Activated CD4-positive, alpha-beta T cell treated with anti-CD3 and anti-CD28 coated beads for 36 hours (primary cell): Measurements from ENCODE around the gene CD74. TPM values are rescaled to one million over a fixed set of nuclear protein-coding genes. Genes with fewer than 3 reads are reported as not detected.

Source experiments
- ATAC-seq: fragments of 200-7000 bp; cut with Tn5 transposase; one replicate; pipeline ENCODE4 v1.10.0; 2021; ENCODE audit warnings: mild to moderate bottlenecking, moderate library complexity
- CTCF ChIA-PET: fragments of 350-600 bp; sonication (Branson Sonifier 250); formaldehyde crosslinking; loops from one replicate; lab custom pipeline; 2021; ENCODE audit warnings: antibody characterized with exemption; lab: Charles Lee
- POLR2A ChIA-PET: fragments of 350-600 bp; sonication (Branson Sonifier 250); formaldehyde crosslinking; loops from one replicate; lab custom pipeline; 2021; ENCODE audit warnings: antibody characterized with exemption, inconsistent platforms; lab: Charles Lee
- DNase-seq: peaks from one replicate; pipeline ENCODE4 v3.0.0-alpha.2; 2020
- H3K27ac Mint-ChIP-seq: one replicate; pipeline ENCODE4 v1.8.0; 2021; ENCODE audit warnings: mixed read lengths
- H3K27me3 Mint-ChIP-seq: one replicate; pipeline ENCODE4 v1.8.0; 2021; ENCODE audit warnings: mixed read lengths
- H3K36me3 Mint-ChIP-seq: one replicate; pipeline ENCODE4 v1.8.0; 2021; ENCODE audit warnings: low read depth, mixed read lengths
- H3K4me1 Mint-ChIP-seq: one replicate; pipeline ENCODE4 v1.8.0; 2021; ENCODE audit warnings: mixed read lengths
- H3K4me3 Mint-ChIP-seq: one replicate; pipeline ENCODE4 v1.8.0; 2021; ENCODE audit warnings: mild to moderate bottlenecking, moderate library complexity, mixed read lengths
- H3K9me3 Mint-ChIP-seq: one replicate; pipeline ENCODE4 v1.8.0; 2021; ENCODE audit warnings: low read depth, mixed read lengths
- intact Hi-C, 2 experiments: fragments of 100-400 bp; cut with DNase I in 1 of 2; cut with micrococcal nuclease in 1 of 2; formaldehyde crosslinking; loops; one replicate each; pipeline versions ENCODE4 v1.14.2 to v1.15.1; 2022 to 2024; cut with DNase I, micrococcal nuclease
- total RNA-seq, 2 experiments: library from RNA; stranded (reverse); gene quantifications; one replicate each; pipeline ENCODE4 v1.2.3, GENCODE V29; 2021

CD74 gene
- total RNA-seq, 2 experiments from 2014 or later, result 217 to 290 TPM

- CTCF ChIA-PET, result interaction anchor here (0.7 kb wide), 1 partner anchor 11 kb away, joined by 3 read pairs; no protein-coding TSS in a partner anchor
- no peaks in the 10 kb centered on the region for H3K27me3 Mint-ChIP-seq
- POLR2A ChIA-PET, result interaction anchor here (0.6 to 1.2 kb wide), 5 partner anchors 9 to 770 kb away, joined by 3 read pairs; no protein-coding TSS in a partner anchor
- H3K9me3 Mint-ChIP-seq, result no peaks in the 10 kb centered on the region
- no peak overlapping the region for H3K4me3 Mint-ChIP-seq
- DNase-seq, result no peak
- peaks cover 55% of the 10 kb centered on the region for H3K36me3 Mint-ChIP-seq
- H3K4me1 Mint-ChIP-seq, result no peaks in the 10 kb centered on the region
- peak overlapping the region; percentile 37 for H3K27ac Mint-ChIP-seq
- intact Hi-C loops, result no loop called here
- no peak for ATAC-seq
Observed at GRCh38 chr5:150377964-150378694, 34.6 kb downstream of the CD74 start.

DNA sequence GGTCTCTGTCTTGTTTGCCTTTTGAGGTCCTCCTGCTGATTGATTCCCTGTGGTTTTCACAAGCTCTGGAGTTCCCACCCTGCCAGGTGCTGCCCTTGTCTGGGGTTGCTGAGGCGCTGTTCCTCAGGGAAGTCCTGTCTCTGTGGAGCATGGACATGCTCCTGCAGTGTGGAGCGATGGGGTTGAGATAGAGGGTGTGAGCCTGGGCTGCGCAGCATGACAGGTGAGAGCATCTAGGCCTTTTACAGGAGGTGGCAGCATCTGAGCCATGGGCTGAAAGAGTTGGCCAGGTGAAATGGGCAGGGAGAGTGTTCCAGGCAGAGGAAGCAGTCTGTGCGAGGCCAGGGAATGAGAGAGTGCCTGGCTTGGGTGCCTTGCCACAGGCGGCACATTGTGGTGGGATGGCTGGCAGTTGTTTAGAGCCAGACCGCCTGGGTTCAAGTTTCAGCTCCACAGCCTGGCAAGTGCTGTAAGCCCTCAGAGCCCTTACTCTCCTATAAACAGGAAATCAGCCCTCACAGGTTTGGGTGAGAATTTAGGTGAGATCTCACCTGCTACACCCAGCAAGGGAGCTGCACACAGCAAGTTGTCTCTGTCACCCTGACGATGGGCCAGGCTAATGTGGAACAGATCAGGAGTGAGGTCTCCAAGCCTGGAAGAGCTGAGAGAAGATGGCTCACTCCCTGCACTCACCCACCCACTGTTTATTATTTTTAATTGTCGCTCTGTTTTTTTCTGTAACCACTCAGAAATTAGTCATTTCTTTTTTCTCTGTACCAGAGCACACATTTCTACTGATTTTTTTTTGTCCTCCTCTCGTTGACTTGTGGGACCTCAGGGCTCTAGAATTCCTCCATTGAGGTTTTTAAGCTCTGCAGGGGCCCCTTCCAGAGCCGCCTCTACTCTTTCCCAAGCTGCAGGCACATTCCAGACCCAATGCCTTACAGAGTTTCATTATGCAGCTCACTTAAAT lies 35.6 kb downstream of the CD74 start:
- DNase-seq (no peak), ATAC-seq (no peak)
- Mint-ChIP-seq H3K9me3 (no peaks in the 10 kb centered on the region), H3K4me1 (no peaks in the 10 kb centered on the region), H3K36me3 (peaks cover 60% of the 10 kb centered on the region), H3K4me3 (no peak overlapping the region), H3K27ac (peak overlapping the region; percentile 43), H3K27me3 (no peaks in the 10 kb centered on the region)
- intact Hi-C loops, result no loop called here
- POLR2A ChIA-PET, result interaction anchor here (0.9 kb wide), 1 partner anchor 8 kb away, joined by 3 read pairs; no protein-coding TSS in a partner anchor
- CTCF ChIA-PET, result interaction anchor here (1.0 kb wide), 1 partner anchor 14 kb away, joined by 3 read pairs; no protein-coding TSS in a partner anchor

- H3K27me3 Mint-ChIP-seq, result no peaks in the 10 kb centered on the region
- H3K9me3 Mint-ChIP-seq, result no peaks in the 10 kb centered on the region
- H3K4me3 Mint-ChIP-seq, result no peak overlapping the region
- ChIA-PET POLR2A (interaction anchor here (1.9 kb wide), 1 partner anchor 11 kb away, joined by 7 read pairs; no protein-coding TSS in a partner anchor), CTCF (no interaction called here)
- H3K27ac Mint-ChIP-seq, result no peak overlapping the region
- intact Hi-C loops, result no loop called here
- ATAC-seq, result no peak
- H3K36me3 Mint-ChIP-seq, result peaks cover 63% of the 10 kb centered on the region
- H3K4me1 Mint-ChIP-seq, result no peaks in the 10 kb centered on the region
- DNase-seq, result no peak
Observed at GRCh38 chr5:150374651-150375050, 38.1 kb downstream of the CD74 start.

- ATAC-seq (no peak), DNase-seq (no peak)
- Mint-ChIP-seq H3K4me1 (no peaks in the 10 kb centered on the region), H3K4me3 (no peak overlapping the region), H3K36me3 (peaks cover 55% of the 10 kb centered on the region), H3K27me3 (no peaks in the 10 kb centered on the region), H3K27ac (no peak overlapping the region), H3K9me3 (no peaks in the 10 kb centered on the region)
- intact Hi-C loops, result no loop called here
- ChIA-PET CTCF (interaction anchor here (1.2 kb wide), 1 partner anchor 209 kb away, joined by 3 read pairs; no protein-coding TSS in a partner anchor), POLR2A (interaction anchor here (0.6 to 1.9 kb wide), 2 partner anchors 9 to 94 kb away, joined by 3 to 7 read pairs; no protein-coding TSS in a partner anchor)
Observed at GRCh38 chr5:150372639-150373038, 40.1 kb downstream of the CD74 start.

DNA sequence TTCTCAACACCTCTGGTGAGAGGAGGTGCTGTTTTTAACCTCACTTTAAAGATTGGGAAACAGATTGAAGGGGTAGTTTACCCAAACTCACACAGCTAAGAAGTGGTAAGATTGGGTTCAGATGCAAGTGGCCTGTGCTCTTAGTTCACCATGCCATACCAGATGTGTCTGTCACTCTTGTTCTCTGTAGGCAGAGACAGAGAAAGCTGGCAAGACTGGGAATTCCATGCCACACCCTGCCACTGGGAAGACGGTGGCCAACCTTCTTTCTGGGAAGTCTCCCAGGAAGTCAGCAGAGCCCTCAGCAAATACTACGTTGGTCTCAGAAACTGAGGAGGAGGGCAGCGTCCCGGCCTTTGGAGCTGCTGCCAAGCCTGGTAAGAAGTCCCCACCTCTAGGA lies 44.2 kb downstream of the CD74 start:
- ATAC-seq (no peak), DNase-seq (no peak)
- Mint-ChIP-seq H3K4me1 (no peaks in the 10 kb centered on the region), H3K27ac (no peak overlapping the region), H3K9me3 (no peaks in the 10 kb centered on the region), H3K4me3 (no peak overlapping the region), H3K36me3 (peaks cover 50% of the 10 kb centered on the region), H3K27me3 (no peaks in the 10 kb centered on the region)
- CTCF ChIA-PET, result interaction anchor here (0.5 kb wide), 1 partner anchor 44 kb away, joined by 3 read pairs; the partner anchor contains the start of gene CD74
- POLR2A ChIA-PET, result no interaction called here
- intact Hi-C loops, result no loop called here

GRCh38 chr5:150364004-150364403 lies 48.7 kb downstream of the CD74 start:
- H3K36me3 Mint-ChIP-seq, result peaks cover 53% of the 10 kb centered on the region
- no peak overlapping the region for H3K27ac Mint-ChIP-seq
- POLR2A ChIA-PET, result interaction anchor here (0.7 to 2.5 kb wide), 4 partner anchors 10 to 144 kb away, joined by 3 to 12 read pairs (median 5); no protein-coding TSS in a partner anchor

DNA sequence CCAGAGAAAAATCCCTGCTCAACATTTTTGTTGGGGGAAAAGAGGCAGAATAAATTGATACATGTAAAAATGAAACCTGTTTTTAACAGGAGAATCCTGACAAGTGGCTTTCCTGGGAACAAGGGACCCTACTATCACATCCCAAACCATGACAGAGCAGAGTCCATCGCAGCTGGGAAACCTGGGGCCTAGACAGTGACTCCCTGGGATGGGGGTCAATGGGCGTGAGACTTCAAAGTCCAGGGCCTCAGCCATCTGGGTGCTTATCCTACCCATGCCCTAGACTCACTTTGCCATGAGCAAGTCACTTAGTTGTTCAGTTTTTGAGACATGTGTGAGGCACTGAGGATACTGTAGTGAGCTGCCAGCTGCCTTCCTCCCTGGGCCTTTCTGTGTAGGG lies 49.5 kb downstream of the CD74 start:
- Mint-ChIP-seq H3K27me3 (no peaks in the 10 kb centered on the region), H3K36me3 (peaks cover 58% of the 10 kb centered on the region), H3K4me3 (no peak overlapping the region), H3K4me1 (peaks cover 40% of the 10 kb centered on the region), H3K27ac (no peak overlapping the region), H3K9me3 (no peaks in the 10 kb centered on the region)
- DNase-seq (no peak), ATAC-seq (no peak)
- CTCF ChIA-PET, result interaction anchor here (0.8 to 3.2 kb wide), 3 partner anchors 13 to 48 kb away, joined by 3 to 10 read pairs (median 3); no protein-coding TSS in a partner anchor
- POLR2A ChIA-PET, result interaction anchor here (0.7 to 2.5 kb wide), 4 partner anchors 10 to 145 kb away, joined by 3 to 12 read pairs (median 5); no protein-coding TSS in a partner anchor
- intact Hi-C loops, result no loop called here

More at GRCh38 chr5:150364004-150364403, 48.7 kb downstream of the CD74 start:
- Mint-ChIP-seq H3K4me3 (no peak overlapping the region), H3K27me3 (no peaks in the 10 kb centered on the region), H3K4me1 (peaks cover 33% of the 10 kb centered on the region), H3K9me3 (no peaks in the 10 kb centered on the region)
- intact Hi-C loops, result no loop called here
- no peak for ATAC-seq
- CTCF ChIA-PET, result interaction anchor here (1.0 to 3.2 kb wide), 3 partner anchors 13 to 47 kb away, joined by 3 to 10 read pairs (median 6); no protein-coding TSS in a partner anchor
- no peak for DNase-seq

GRCh38 chr5:150361301-150361700 lies 51.4 kb downstream of the CD74 start:
- intact Hi-C loops, result no loop called here
- Mint-ChIP-seq H3K27ac (no peak overlapping the region), H3K4me1 (peaks cover 45% of the 10 kb centered on the region), H3K4me3 (no peak overlapping the region), H3K9me3 (no peaks in the 10 kb centered on the region), H3K27me3 (no peaks in the 10 kb centered on the region), H3K36me3 (peaks cover 52% of the 10 kb centered on the region)
- DNase-seq, result no peak
- ChIA-PET POLR2A (no interaction called here), CTCF (interaction anchor here (0.7 to 1.0 kb wide), 3 partner anchors 22 to 754 kb away, joined by 3 to 5 read pairs (median 3); no protein-coding TSS in a partner anchor)
- ATAC-seq, result no peak

DNA sequence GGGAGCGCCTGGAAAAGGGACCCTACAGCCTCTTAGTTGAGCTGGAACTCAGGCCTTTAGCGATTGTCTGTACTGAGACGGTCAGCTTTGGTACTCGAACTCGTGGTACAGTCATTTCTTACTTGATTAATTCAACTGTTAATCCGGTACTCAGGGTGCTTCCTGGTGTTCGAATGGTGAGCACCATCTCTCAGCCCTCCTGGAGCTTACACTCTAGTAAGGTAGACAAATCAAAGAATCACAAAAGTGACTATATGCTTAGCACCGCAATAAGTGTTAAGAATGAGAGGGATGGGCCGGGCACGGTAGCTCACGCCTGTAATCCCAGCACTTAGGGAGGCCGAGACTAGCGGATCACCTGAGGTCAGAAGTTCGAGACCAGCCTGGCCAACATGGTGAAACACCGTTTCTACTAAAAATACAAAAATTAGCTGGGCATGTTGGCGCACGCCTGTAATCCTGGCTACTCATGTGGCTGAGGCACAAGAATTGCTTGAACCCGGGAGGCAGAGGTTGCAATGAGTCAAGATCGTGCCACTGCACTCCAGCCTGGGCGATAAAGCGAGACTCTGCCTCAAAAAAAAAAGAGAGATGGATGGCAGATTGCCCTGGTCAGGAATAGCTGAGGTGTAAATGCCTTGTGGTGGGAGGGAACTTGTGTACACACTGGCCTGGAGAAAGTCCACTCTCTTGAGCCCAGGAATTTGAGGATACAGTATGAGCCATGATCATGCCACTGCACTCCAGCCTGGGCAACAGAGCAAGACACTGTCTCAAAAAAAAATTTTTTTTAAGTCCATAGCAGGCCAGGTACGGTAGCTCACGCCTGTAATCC lies 54.2 kb downstream of the CD74 start:
- Mint-ChIP-seq H3K9me3 (no peaks in the 10 kb centered on the region), H3K27ac (peak overlapping the region; percentile 90), H3K36me3 (peaks cover 42% of the 10 kb centered on the region), H3K4me3 (peak overlapping the region; percentile 87), H3K4me1 (peaks cover 45% of the 10 kb centered on the region), H3K27me3 (no peaks in the 10 kb centered on the region)
- intact Hi-C loops, result loop anchor here (2.0 to 5.0 kb wide), 5 partner anchors 78 to 1011 kb away; partner anchors contain the start of genes GM2A (in 1 of the 2), GRPEL2 (in 1 of the 2), HMGXB3 (in 1 of the 2) and TIGD6 (in 1 of the 2)
- ChIA-PET CTCF (interaction anchor here (0.6 to 1.5 kb wide), 3 partner anchors 40 to 126 kb away, joined by 3 read pairs; no protein-coding TSS in a partner anchor), POLR2A (interaction anchor here (0.7 kb wide), 1 partner anchor 23 kb away, joined by 3 read pairs; no protein-coding TSS in a partner anchor)
- no peak for ATAC-seq
- no peak for DNase-seq
